ENCODE measurements around the gene PDE1A. TPM values are rescaled to one million over a fixed set of nuclear protein-coding genes. Genes with fewer than 3 reads are reported as not detected.

Gene PDE1A
- total and polyA plus RNA-seq, 10 of the 15 experiments (the other 5 are each of a cell fraction or from before 2014, with no cell fraction given): 1.1 TPM; not detected in 9

DNA sequence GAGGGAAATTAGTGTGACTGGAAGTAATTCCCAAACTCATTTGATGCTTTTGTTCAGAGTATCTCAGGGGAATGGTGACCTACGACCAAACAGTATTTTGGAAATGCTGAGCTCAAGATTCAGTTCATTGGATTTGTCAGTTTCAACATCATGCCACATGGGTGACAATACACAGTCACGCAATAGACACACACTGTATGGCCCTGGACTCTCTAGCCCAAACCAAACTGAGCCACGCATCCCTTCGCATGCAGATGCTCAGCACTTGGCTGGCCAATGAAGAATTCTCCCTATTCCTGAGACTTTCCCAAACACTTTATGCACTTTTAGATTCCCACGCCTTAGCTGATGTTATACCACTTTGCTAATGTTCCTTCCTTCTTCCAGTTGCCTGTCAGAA is 10.0 kb downstream of the PDE1A start:
- RAD21 ChIA-PET (ENCODE audit: unreplicated experiment): no interaction called here
- H3K4me1 ChIP-seq (ENCODE audit: control insufficient read depth, insufficient read depth, low read length): no peaks in the 10 kb centered on the region
- BruUV-seq (replicated peaks): no TSS peak
- in situ Hi-C loops (cut with MboI): no loop called here
- no peaks in the 10 kb centered on the region for H4K20me1 ChIP-seq (ENCODE audit: control insufficient read depth, insufficient read depth)
- 37% methylated on average over 5 of the region's 5 CpGs for WGBS (ENCODE audit: insufficient coverage, insufficient replicate concordance, low lambda C conversion rate, missing lambda C conversion rate)
- FAIRE-seq: no peak
- SMC1A ChIA-PET (ENCODE audit: uncharacterized antibody, unreplicated experiment): no interaction called here
- H3K36me3 ChIP-seq (ENCODE audit: control insufficient read depth in 2 of 2, insufficient read depth in 2 of 2, low read length in 1 of 2): no peaks in the 10 kb centered on the region
- no peak overlapping the region for H3K4me3 ChIP-seq
- no peak overlapping the region for H3K27ac ChIP-seq (ENCODE audit: control insufficient read depth, insufficient read depth)
- H3K79me2 ChIP-seq (ENCODE audit: control insufficient read depth, insufficient read depth, low read length): no peaks in the 10 kb centered on the region
- H3K27me3 ChIP-seq (replicated peaks in 1 of 2; ENCODE audit: control insufficient read depth in 2 of 2, insufficient read depth in 2 of 2, low read length in 1 of 2): no peaks in the 10 kb centered on the region
- intact Hi-C loops (cut with micrococcal nuclease; ENCODE audit: unreplicated experiment): no loop called here
- H3K9ac ChIP-seq (ENCODE audit: control insufficient read depth, insufficient read depth, low read length): no peak overlapping the region
- H3K4me2 ChIP-seq (ENCODE audit: control insufficient read depth, insufficient read depth): no peak overlapping the region
- ATAC-seq: no peak
- TF ChIP-seq JUNB (IDR thresholded peaks at IDR 0.05): no peak
- TF ChIP-seq IKZF1 (conservative IDR thresholded peaks at IDR 0.05): no peak
- TF ChIP-seq SMAD5 (IDR thresholded peaks at IDR 0.05; ENCODE audit: low read depth): no peak
- no peak for TF ChIP-seq ZZZ3 (IDR thresholded peaks at IDR 0.05; ENCODE audit: control insufficient read depth, insufficient read length, low read depth)
- no peak for TF ChIP-seq NBN (IDR thresholded peaks at IDR 0.05)
- no peak for TF ChIP-seq BCL11A (IDR thresholded peaks at IDR 0.05; ENCODE audit: low read depth, low read length)
- no peak for TF ChIP-seq NRF1 (conservative IDR thresholded peaks at IDR 0.05; ENCODE audit: low read depth, low read length)
- TF ChIP-seq TBL1XR1 (IDR thresholded peaks at IDR 0.05; ENCODE audit: low read depth, low read length): no peak
- no peak for TF ChIP-seq HDAC2 (IDR thresholded peaks at IDR 0.05)
- POLR2A ChIA-PET: no interaction called here
- DNase-seq (ENCODE audit: low read depth, low spot score): no peak
- H2AFZ ChIP-seq (ENCODE audit: control insufficient read depth, low read depth, low read length): no peak overlapping the region
- H3K9me3 ChIP-seq (replicated peaks; ENCODE audit: control insufficient read depth, insufficient read depth, low read length): no peaks in the 10 kb centered on the region
- CTCF ChIA-PET: interaction anchor here (0.6 to 1.1 kb wide), 3 partner anchors 12 to 339 kb away, joined by 3 read pairs; no protein-coding TSS in a partner anchor

- no TSS peak for BruUV-seq (replicated peaks)
- in situ Hi-C loops (cut with MboI): no loop called here
- no peaks in the 10 kb centered on the region for H4K20me1 ChIP-seq (ENCODE audit: control insufficient read depth, insufficient read depth)
- H3K4me1 ChIP-seq (ENCODE audit: control insufficient read depth, insufficient read depth, low read length): no peaks in the 10 kb centered on the region
- H2AFZ ChIP-seq (ENCODE audit: control insufficient read depth, low read depth, low read length): no peak overlapping the region
- no peak overlapping the region for H3K4me3 ChIP-seq
- POLR2A ChIA-PET: no interaction called here
- H3K36me3 ChIP-seq (ENCODE audit: control insufficient read depth in 2 of 2, insufficient read depth in 2 of 2, low read length in 1 of 2): no peaks in the 10 kb centered on the region
- H3K79me2 ChIP-seq (ENCODE audit: control insufficient read depth, insufficient read depth, low read length): no peaks in the 10 kb centered on the region
- H3K9ac ChIP-seq (ENCODE audit: control insufficient read depth, insufficient read depth, low read length): no peak overlapping the region
- H3K27me3 ChIP-seq (replicated peaks in 1 of 2; ENCODE audit: control insufficient read depth in 2 of 2, insufficient read depth in 2 of 2, low read length in 1 of 2): no peaks in the 10 kb centered on the region
- H3K9me3 ChIP-seq (replicated peaks; ENCODE audit: control insufficient read depth, insufficient read depth, low read length): no peaks in the 10 kb centered on the region
- CTCF ChIA-PET: interaction anchor here (1.1 kb wide), 1 partner anchor 13 kb away, joined by 3 read pairs; no protein-coding TSS in a partner anchor
- 66% methylated on average over 4 of the region's 4 CpGs for WGBS (ENCODE audit: insufficient coverage, insufficient replicate concordance, low lambda C conversion rate, missing lambda C conversion rate)
- intact Hi-C loops (cut with micrococcal nuclease; ENCODE audit: unreplicated experiment): no loop called here
- TF ChIP-seq, protein P1, sequence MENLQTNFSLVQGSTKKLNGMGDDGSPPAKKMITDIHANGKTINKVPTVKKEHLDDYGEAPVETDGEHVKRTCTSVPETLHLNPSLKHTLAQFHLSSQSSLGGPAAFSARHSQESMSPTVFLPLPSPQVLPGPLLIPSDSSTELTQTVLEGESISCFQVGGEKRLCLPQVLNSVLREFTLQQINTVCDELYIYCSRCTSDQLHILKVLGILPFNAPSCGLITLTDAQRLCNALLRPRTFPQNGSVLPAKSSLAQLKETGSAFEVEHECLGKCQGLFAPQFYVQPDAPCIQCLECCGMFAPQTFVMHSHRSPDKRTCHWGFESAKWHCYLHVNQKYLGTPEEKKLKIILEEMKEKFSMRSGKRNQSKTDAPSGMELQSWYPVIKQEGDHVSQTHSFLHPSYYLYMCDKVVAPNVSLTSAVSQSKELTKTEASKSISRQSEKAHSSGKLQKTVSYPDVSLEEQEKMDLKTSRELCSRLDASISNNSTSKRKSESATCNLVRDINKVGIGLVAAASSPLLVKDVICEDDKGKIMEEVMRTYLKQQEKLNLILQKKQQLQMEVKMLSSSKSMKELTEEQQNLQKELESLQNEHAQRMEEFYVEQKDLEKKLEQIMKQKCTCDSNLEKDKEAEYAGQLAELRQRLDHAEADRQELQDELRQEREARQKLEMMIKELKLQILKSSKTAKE (IDR thresholded peaks at IDR 0.05; ENCODE audit: low read depth, poor library complexity, severe bottlenecking): no peak
- no peak for TF ChIP-seq CBX3 (IDR thresholded peaks at IDR 0.05; ENCODE audit: borderline replicate concordance, low read depth)
- TF ChIP-seq PAX8 (IDR thresholded peaks at IDR 0.05): no peak
- no peak for TF ChIP-seq MEF2A (IDR thresholded peaks at IDR 0.05; ENCODE audit: insufficient read depth, low read depth, low read length)
- TF ChIP-seq, protein P2, sequence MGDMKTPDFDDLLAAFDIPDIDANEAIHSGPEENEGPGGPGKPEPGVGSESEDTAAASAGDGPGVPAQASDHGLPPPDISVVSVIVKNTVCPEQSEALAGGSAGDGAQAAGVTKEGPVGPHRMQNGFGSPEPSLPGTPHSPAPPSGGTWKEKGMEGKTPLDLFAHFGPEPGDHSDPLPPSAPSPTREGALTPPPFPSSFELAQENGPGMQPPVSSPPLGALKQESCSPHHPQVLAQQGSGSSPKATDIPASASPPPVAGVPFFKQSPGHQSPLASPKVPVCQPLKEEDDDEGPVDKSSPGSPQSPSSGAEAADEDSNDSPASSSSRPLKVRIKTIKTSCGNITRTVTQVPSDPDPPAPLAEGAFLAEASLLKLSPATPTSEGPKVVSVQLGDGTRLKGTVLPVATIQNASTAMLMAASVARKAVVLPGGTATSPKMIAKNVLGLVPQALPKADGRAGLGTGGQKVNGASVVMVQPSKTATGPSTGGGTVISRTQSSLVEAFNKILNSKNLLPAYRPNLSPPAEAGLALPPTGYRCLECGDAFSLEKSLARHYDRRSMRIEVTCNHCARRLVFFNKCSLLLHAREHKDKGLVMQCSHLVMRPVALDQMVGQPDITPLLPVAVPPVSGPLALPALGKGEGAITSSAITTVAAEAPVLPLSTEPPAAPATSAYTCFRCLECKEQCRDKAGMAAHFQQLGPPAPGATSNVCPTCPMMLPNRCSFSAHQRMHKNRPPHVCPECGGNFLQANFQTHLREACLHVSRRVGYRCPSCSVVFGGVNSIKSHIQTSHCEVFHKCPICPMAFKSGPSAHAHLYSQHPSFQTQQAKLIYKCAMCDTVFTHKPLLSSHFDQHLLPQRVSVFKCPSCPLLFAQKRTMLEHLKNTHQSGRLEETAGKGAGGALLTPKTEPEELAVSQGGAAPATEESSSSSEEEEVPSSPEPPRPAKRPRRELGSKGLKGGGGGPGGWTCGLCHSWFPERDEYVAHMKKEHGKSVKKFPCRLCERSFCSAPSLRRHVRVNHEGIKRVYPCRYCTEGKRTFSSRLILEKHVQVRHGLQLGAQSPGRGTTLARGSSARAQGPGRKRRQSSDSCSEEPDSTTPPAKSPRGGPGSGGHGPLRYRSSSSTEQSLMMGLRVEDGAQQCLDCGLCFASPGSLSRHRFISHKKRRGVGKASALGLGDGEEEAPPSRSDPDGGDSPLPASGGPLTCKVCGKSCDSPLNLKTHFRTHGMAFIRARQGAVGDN (IDR thresholded peaks at IDR 0.05): no peak
- no peak for TF ChIP-seq BCL11A (IDR thresholded peaks at IDR 0.05; ENCODE audit: low read depth, low read length)
- RAD21 ChIA-PET (ENCODE audit: unreplicated experiment): no interaction called here
- H3K4me2 ChIP-seq (ENCODE audit: control insufficient read depth, insufficient read depth): no peak overlapping the region
- no peak for ATAC-seq
- H3K27ac ChIP-seq (ENCODE audit: control insufficient read depth, insufficient read depth): no peak overlapping the region
- no peak for FAIRE-seq
- SMC1A ChIA-PET (ENCODE audit: uncharacterized antibody, unreplicated experiment): no interaction called here
- DNase-seq (ENCODE audit: low read depth, low spot score): no peak
Observed at GRCh38 chr2:182416191-182416590, 10.6 kb downstream of the PDE1A start.

All from GM12878 (cell line).